GM18502 (cell line): ENCODE results near the gene RFX5.
"Not testable (repeated sequence)": the region's sequence is repeated elsewhere in the genome, so short reads cannot be mapped to it uniquely, and the experiment has no call there.

ENCODE experiments used
- ATAC-seq: cut with Tn5 transposase; IDR thresholded peaks from one replicate; pipeline ENCODE4 v1.9.1; 2021; ENCODE audit warnings: mild to moderate bottlenecking; ENCODE audit not compliant: unreplicated experiment, poor library complexity

The RFX5 gene

DNA sequence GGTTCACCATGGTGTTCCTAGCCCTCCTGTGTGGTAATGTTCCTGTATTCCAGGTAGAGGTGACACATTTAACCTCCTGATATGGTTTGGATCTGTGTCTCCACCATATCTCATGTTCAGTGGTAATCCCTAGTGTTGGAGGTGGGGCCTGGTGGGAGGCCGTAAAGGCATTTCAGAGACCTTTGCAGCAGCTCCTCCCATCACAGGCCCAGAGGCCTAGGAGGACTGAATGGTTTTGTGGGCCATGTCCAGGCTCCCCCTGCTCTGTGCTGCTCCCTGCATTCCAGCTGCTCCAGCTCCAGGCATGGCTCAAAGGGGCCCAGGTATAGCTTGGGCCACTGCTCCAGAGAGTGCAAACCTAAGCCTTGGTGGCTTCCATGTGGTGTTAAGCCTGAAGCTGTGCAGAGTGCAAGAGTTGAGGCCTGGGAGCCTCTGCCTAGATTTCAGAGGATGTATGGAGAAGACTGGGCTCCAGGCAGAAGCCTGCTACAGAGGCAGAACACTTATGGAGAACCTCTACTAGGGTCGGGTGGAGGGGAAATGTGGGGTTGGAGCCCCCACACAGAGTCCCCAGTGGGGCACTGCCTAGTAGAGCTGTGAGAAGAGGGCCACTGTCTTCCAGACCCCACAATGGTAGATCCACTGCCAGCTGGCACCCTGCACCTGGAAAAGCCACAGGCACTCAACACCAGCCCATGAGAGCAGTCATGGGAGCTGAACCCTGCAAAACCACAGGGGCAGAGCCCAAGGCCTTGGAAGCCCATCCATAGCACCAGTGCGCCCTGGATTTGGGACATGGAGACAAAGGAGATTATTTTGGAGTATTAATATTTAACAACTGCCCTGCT is 15.5 kb upstream of the RFX5 start:
- no peak for ATAC-seq

DNA sequence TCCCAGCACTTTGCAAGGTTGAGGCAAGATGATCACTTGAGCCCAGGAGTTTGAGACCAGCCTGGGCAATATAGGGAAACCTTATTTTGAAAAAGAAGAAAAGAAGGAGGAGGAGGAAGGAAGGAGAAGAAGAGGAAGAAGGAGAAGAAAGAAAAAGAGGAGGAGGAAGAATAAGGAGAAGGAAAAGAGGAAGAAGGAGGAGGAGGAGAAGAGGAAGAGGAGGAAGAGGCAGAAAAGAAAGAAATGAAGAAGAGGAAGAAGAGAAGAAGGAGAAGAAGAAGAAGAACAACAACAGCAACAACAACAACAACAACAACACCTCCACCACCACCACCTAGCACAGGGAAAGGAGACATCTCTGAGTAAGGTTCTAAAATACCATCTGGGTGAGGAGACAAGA is 14.8 kb upstream of the RFX5 start:
- ATAC-seq = no peak

DNA sequence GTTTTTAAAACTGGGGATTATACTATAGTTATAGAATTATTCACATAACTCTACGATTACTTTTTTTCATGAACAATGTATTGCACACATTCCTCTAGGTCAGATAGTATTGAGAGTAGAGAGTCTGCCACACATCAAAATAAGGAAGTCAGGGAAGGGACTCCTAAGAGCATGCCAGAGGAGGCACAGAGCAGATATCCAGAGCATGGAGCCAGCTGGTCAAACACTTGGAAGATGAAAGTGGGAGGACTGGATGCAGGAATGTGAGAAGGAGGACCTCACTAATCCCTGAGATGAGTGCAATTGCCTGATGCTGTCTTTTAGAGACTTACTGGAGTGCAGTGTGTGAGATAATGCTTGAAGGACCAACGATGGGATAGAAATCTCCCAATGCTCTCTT is 9.6 kb upstream of the RFX5 start:
- no peak for ATAC-seq

- ATAC-seq = no peak
Observed at GRCh38 chr1:151352021-151352718, 5.1 kb upstream of the RFX5 start.

DNA sequence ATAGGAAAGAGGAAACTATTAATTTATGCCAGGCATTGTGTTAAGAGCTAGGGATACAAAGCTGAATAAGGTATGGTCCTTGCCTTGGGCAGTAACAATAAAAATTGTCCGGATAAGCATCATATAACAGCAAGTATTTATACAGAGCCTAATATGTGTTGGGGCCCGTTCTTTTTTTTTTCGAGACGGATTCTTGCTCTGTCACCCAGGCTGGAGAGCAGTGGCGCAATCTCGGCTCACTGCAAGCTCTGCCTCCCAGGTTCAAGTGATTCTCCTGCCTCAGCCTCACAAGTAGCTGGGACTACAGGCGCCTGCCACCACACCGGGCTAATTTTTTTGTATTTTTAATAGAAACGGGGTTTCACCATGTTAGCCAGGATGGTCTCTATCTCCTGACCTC is 3.3 kb upstream of the RFX5 start:
- not testable (repeated sequence) for ATAC-seq

GRCh38 chr1:151347523-151348246 is 633 bp upstream of the RFX5 start:
- ATAC-seq = no peak

DNA sequence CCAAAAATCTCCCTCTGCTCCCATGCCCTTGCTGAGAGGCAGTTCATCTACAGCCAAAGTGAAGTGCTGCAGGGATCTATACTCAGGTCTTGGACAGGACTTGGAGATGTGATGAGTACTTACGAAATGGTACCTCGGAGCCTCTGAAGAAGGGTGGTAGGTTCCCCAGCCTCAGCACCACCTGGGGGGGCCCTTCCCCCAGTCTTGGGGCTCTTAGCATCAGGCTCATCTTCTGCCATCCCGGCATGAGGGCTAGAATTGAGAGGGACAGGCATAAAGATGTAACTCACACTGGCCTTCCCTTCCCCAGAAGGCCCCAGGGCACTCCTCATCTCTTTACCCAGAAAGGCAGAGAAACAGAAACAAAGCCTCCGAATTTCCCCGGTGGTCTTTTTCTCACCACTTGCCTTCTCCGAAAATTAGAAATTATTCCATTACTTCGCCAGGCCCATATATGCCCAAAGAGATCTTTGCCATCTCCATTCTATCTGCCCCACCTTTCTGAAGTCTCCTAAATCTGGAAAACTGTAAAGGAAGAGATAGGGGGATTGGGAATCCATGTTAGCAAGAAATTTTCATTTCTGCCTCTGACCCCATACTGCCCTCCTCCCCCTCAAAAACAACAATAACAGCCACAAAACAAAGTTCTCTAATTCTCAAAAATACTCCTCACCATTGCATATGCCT is 827 bp downstream of the RFX5 start:
- no peak for ATAC-seq

- no peak for ATAC-seq
Observed at GRCh38 chr1:151344291-151344690, 2.8 kb downstream of the RFX5 start.

GRCh38 chr1:151343587-151343986 is 3.5 kb downstream of the RFX5 start:
- no peak for ATAC-seq

- no peak for ATAC-seq
Observed at GRCh38 chr1:151342569-151342968, 4.5 kb downstream of the RFX5 start.

DNA sequence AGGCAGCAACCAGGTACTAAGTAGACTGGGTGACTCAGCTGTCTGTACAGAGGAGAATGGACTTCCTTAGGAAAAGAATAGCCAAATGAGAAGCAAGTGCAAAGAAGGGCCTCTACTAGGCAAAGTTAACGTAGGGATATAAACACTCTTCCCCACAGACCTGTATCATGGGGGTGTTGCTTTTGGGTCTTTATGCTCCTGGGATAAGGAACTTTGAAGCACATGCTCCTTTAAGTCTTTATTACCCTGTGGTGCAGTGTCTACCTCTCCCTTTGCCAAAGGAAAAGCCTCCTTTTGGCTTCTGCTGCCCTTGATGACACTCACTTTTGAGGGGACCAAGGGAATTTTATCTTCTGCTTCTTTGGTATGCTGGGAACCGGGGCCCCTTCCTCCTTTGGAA is 5.0 kb downstream of the RFX5 start:
- no peak for ATAC-seq

DNA sequence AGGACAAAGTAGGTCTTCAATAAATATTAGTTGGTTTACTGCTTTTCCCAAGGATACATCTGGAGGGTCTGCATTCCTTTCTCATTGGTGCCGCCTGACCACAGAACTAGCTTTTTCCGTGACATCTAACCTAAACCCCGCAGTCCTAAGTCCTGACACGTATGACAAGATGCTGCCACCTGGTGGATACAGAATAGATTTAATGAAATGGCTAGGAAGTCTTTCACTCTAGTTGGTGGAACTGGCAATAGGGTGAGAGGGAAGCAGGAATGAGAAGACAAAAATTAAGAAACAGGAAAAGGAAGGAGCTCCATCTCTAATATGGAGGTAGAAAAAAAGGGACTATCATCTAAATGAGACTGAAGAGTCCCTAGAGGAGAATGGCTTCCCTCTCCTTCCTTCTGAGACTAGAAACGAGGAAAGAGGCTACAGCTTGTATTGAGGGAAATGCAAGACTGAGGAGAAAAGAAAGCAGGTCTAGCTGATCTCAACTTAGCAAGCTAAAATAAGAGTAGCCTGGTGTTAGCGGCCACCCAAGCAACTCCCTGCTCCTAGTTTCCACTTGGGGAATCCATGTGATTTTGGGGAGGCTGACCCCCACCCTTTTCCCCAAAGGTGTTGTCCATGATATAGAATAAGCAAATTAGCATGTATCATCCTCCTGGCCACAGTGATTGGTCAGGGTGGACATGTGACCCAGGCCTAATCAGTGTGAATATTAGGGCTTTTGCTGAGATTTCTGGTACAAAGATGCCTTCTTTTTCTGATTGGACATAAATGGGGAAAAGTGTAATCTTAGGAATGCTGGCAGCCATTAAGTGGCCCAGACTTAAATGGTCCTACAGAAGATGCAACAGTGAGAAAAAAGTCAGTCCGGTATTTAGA is 5.9 kb downstream of the RFX5 start:
- ATAC-seq = no peak

- ATAC-seq = no peak
Observed at GRCh38 chr1:151336556-151336955, 10.5 kb downstream of the RFX5 start.

DNA sequence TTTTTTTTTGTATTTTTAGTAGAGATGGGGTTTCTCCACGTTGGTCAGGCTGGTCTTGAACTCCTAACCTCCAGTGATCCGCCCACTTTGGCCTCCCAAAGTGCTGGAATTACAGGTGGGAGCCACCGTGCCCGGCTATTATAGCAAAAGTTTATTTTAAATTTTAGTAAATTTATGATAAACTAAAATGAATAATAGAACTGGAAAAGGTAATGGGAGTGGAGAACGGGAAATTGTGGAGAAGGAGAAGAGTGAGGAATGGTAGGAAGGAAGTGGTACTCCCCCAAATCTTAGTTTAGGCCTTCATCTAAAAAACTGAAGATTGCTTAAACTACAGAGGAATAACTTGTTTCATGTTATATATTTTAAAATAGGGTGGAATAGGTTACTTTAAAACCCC is 12.2 kb downstream of the RFX5 start:
- no peak for ATAC-seq

DNA sequence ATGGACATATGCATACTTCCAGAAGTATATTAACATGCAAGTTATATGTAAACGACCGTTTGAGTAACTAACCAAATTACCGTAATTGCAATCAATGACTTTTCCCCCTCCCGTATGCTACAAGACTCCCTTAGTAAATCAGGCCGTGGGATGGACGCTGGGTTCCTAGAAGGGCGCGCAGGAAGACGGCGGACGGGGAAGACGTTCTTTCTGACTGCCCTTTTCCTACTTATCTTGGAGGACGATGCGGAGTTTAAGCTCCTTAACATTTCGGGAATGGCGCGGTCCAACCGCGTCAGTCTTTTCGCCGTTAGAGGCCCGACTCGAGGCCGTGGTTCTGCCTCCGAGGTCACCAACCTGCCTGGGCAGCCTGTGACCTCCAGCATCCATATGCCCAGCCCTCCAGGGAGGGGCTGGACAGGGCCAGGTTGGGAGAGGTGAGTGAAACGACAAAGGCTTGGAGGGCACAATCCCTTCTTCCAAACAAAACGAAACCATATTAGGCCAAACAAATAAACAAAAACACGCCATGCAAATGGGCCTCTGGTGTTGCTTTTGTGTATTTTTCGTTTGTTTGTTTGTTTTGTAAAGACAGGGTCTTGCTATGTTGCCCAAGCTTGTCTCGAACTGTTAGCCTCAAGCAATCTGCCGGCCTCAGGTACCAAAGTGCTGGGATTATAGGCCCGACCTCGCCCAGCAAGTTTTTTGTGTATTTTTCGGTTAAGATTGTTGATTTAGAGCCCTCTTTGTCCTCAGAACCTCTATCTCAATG is 19.0 kb downstream of the RFX5 start:
- peak; percentile 27 for ATAC-seq

GRCh38 chr1:151327223-151327902 is 19.7 kb downstream of the RFX5 start, which contains the start of gene PI4KB:
PI4KB (minus strand) TSS chr1:151327416; CDS start chr1:151316481, 10,935 bp downstream.
- ATAC-seq = peak; percentile 83

DNA sequence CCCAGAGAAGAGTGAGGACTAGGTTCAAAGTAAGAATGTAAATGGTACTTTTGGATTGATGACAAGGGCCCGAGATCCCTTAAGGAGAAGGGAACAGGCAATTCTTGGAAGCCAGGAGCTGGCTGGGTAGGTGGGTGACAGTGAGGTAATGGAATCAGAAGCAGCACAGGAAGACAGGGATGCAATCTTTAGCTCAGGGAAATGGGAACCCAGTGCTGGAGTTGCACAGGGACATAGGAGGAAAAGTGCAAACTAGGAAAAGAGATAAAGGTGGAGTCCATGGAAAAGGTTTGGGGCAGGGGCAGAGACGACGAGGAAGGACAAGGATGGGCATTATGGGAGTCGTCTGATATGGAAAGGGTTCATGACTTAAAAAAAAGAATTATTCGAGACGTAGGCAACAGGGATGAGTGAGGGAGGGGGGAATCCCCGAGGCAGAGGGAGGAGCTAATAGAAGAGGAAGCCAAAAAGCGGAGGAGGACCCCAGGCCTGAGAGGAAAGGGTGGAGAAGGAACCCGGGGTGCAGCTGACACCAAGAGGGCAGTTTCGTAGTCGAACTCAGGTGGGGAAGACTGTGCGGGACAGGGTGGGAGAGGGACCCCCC is 20.3 kb downstream of the RFX5 start:
- peak; percentile 47 for ATAC-seq
